Measurements from ENCODE around the gene NFATC3. TPM values are rescaled to one million over a fixed set of nuclear protein-coding genes. Genes with fewer than 3 reads are reported as not detected.

NFATC3 gene
- total and polyA plus RNA-seq, 7 donors: 4.8 to 52.2 (median 42.8) TPM

DNA sequence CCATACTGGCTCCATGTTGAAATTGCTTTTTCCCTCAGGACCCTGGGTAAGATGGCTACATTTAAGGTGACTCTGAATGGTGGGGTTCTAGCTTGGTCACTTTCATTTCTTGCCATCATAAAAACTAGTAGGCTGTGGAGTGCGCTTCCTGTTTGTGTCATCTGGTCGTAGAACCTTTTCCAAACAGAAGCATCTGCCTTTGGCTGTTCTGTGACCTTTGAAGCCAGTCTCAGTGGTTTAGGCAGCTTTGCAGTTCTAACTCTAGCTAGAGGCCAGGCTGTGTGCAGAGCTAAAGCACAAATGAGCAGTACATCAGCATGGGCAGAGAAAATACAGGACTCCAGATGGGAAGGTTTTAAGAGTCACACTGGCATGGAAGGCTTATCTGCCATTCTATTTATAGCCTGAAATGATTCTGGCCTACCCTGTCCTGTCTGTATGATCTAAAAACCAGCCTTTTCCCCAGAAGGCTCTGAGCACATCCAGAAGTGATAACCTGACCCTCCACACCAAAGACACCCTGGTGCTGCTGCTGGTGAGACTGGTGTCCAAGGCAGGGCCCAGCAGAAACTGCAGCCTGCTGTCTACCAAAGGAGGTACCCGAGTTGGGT is 142.1 kb downstream of the NFATC3 start:
- intact Hi-C loops (cut with DNase I): loop anchor here (10.0 kb wide), 1 partner anchor 412 kb away; no protein-coding TSS in a partner anchor
- Histone ChIP-seq H3K4me1 (peaks cover 0 to 11% (median 4%) of the 10 kb centered on the region in 4 donors), H3K27ac (no peak overlapping the region)

DNA sequence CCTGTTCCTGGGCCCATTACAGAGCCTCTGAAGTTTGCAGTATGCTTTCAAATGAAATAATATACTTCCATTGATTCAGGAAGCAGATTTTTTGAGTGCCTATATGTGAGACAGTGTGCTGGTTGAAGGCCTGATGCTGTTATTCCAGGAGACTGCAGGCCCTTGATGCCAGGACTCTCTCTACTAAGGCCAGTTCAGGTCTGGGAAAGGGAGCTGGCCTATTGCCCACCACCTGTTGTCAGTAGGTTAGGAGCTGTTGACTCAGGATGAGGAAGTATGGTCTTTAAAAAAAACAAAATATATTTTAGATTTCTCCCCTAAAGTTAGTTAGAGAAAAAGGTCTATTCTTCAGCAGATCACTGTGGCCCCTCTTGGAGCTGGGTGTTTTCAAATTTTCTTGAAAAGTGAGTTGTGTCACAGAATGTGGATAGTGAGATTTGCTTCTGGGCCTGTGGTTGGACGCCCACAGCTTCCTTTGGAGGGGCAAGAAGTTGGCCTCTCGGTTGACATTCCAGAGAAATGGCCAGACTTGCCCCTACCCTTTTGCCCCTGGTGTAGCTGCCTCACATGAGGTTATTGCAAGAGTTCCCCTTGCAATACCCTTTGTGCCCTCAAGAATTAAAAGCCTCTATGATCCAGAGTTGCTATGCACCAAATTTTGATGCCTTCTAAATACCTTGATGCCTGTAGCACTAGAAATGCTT is 142.8 kb downstream of the NFATC3 start:
- no peaks in the 10 kb centered on the region for H3K27me3 ChIP-seq
- WGBS, 2 donors: 51 to 55% methylated on average over 2 of the region's 2 CpGs
- peaks cover 0 to 3% (median 0%) of the 10 kb centered on the region in 4 donors for H3K36me3 ChIP-seq
- DNase-seq: peak; percentile 64
- TF ChIP-seq, protein P1, sequence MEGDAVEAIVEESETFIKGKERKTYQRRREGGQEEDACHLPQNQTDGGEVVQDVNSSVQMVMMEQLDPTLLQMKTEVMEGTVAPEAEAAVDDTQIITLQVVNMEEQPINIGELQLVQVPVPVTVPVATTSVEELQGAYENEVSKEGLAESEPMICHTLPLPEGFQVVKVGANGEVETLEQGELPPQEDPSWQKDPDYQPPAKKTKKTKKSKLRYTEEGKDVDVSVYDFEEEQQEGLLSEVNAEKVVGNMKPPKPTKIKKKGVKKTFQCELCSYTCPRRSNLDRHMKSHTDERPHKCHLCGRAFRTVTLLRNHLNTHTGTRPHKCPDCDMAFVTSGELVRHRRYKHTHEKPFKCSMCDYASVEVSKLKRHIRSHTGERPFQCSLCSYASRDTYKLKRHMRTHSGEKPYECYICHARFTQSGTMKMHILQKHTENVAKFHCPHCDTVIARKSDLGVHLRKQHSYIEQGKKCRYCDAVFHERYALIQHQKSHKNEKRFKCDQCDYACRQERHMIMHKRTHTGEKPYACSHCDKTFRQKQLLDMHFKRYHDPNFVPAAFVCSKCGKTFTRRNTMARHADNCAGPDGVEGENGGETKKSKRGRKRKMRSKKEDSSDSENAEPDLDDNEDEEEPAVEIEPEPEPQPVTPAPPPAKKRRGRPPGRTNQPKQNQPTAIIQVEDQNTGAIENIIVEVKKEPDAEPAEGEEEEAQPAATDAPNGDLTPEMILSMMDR (IDR thresholded peaks at IDR 0.05): no peak
- TF ChIP-seq POLR2A (IDR thresholded peaks at IDR 0.05) (no peak), POLR2AphosphoS5 (IDR thresholded peaks at IDR 0.05) (no peak), EP300 (IDR thresholded peaks at IDR 0.05) (no peak)
- H3K4me1 ChIP-seq: peaks cover 0 to 11% (median 4%) of the 10 kb centered on the region in 4 donors
- intact Hi-C loops (cut with DNase I): loop anchor here (1.0 to 10.0 kb wide), 3 partner anchors 141 to 413 kb away; no protein-coding TSS in a partner anchor
- H3K9me3 ChIP-seq: no peaks in the 10 kb centered on the region
- no peak overlapping the region for H3K27ac ChIP-seq
- H3K4me3 ChIP-seq: no peak overlapping the region

More for the DNA sequence above, 142.1 kb downstream of the NFATC3 start:
- Histone ChIP-seq H3K36me3 (peaks cover 0 to 3% (median 0%) of the 10 kb centered on the region in 4 donors), H3K9me3 (no peaks in the 10 kb centered on the region), H3K4me3 (no peak overlapping the region), H3K27me3 (no peaks in the 10 kb centered on the region)
- DNase-seq: peak; percentile 36
- 19 to 34% methylated on average over 3 of the region's 3 CpGs for WGBS, 2 donors
- no peak for TF ChIP-seq EP300 (IDR thresholded peaks at IDR 0.05)
- TF ChIP-seq POLR2AphosphoS5 (IDR thresholded peaks at IDR 0.05): no peak
- no peak for TF ChIP-seq POLR2A (IDR thresholded peaks at IDR 0.05)

DNA sequence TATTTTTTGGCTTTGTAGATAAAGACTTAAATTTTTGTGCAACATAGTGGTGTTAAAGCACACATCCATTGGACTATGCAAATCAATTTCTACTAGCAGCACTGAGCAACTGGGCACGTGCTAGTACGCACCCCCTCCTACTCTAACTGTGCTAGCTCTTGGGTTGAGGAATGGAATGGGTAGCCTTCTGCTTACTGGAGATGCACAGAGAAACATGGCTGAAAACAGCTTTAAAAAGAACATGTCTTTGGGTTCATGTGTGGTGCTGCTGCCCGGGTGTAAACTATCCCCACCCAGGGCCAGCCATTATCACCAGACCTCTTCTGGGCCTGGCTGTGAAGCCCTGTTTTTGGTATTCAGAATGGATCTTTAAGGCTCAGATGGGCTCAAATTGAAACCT is 143.5 kb downstream of the NFATC3 start:
- Histone ChIP-seq H3K27ac (peak overlapping the region in 2 of 4 donors; percentile 35 to 44), H3K27me3 (no peaks in the 10 kb centered on the region), H3K9me3 (no peaks in the 10 kb centered on the region), H3K4me3 (no peak overlapping the region), H3K4me1 (peaks cover 0 to 11% (median 4%) of the 10 kb centered on the region in 4 donors), H3K36me3 (peaks cover 0 to 3% (median 0%) of the 10 kb centered on the region in 4 donors)
- no peak for DNase-seq
- 73 to 79% methylated on average over 3 of the region's 3 CpGs for WGBS, 2 donors
- TF ChIP-seq POLR2A (IDR thresholded peaks at IDR 0.05): no peak
- TF ChIP-seq, protein P1 (IDR thresholded peaks at IDR 0.05): no peak
- no peak for TF ChIP-seq EP300 (IDR thresholded peaks at IDR 0.05)
- TF ChIP-seq POLR2AphosphoS5 (IDR thresholded peaks at IDR 0.05): no peak
- intact Hi-C loops (cut with DNase I): loop anchor here (1.0 to 10.0 kb wide), 3 partner anchors 142 to 414 kb away; no protein-coding TSS in a partner anchor

DNA sequence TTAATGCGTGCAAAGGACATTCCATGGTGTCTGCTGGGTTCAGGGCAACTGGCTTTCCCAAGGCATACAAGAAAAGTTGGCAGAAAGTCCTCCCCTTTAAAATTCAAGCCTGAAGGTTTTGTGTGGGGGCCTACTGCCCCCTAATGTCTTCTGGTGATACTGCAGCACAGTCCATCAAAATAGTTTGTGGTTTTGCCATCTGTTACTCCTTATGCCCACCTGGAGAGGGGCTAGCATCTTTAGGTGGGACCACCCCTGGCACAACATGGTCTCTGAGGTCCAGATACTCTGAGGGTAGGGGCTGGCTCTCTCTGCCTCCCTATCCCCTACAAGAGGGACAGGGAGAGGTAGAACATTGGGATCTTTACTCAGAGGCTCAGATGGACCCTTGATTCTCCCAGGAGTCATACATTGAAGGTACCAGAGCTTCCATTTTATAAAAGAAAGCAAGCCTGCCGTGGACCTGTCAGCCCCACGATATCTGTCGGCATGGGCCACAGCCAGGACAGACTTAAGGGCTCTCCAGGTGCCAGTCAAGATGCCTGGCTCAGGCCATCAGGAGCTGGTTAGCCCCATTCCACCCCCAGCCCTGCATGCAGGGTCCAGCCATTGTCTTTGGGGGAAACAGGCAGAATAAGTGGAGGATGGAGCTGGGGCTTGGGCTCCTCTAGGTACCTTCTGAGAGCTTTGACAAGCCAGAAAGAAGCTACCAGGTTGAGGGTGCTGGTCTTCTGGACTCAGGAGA is 144.4 kb downstream of the NFATC3 start:
- Histone ChIP-seq H3K27me3 (no peaks in the 10 kb centered on the region), H3K4me1 (peaks cover 0 to 11% (median 4%) of the 10 kb centered on the region in 4 donors), H3K4me3 (no peak overlapping the region), H3K9me3 (no peaks in the 10 kb centered on the region), H3K27ac (peak overlapping the region in 1 of 4 donors; percentile 35), H3K36me3 (peaks cover 0 to 3% (median 0%) of the 10 kb centered on the region in 4 donors)
- DNase-seq: peak; percentile 70
- no peak for TF ChIP-seq POLR2AphosphoS5 (IDR thresholded peaks at IDR 0.05)
- TF ChIP-seq, protein P1 (IDR thresholded peaks at IDR 0.05): peak; percentile 70 to 87 (median 78)
- 60 to 81% methylated on average over 4 of the region's 4 CpGs for WGBS, 2 donors
- intact Hi-C loops (cut with DNase I): loop anchor here (2.0 to 10.0 kb wide), 2 partner anchors 143 to 415 kb away; no protein-coding TSS in a partner anchor

All from sigmoid colon (tissue), 7 donors.